Activated gamma-delta T cell (primary cell): ENCODE results near the gene BICDL2.
"Not testable (repeated sequence)": the region's sequence is repeated elsewhere in the genome, so short reads cannot be mapped to it uniquely, and the experiment has no call there.

Experiments used
- DNase-seq: peaks from one replicate; lab custom pipeline; 2025; lab: John Stamatoyannopoulos, UW
- total RNA-seq, 2 donors: gene quantifications; one replicate each; lab custom pipeline; 2026; lab: John Stamatoyannopoulos, UW

The BICDL2 gene
- 0.10 to 0.31 reads per million in 2 donors for total RNA-seq

DNA sequence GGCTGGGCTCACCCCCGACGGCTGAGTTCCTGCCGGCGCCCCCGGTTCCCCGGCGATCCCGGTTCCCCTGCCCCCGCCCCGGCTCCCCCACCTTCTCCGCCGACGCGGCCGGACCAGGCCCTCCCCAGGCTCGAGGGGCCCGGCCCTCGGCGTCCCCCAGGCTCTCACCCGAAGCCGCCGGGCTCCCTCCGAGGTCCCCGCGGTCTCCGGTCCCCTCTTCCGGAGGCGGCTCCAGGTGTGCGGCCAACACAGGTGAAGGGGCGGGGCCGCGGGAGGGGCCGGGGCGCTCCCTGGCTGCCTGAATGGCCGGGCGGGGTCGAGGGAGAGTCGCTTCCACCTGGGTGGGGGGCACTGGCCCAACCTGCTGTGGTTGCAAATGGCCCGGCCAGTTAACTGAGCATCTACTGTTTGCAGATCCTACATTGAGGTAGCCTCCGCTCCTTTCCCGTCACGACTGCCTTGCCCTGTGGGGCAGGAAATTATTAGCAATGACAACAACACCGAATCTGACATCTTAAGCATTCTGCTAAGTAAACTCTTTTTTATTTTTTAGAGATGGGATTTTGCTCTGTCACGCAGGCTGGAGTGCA, at the start of gene BICDL2:
Gene BICDL2, minus strand, starts transcription at position 219 of the 590 bp plus-strand sequence. CDS start 1,448 bp downstream, outside the sequence.
- no peak for DNase-seq

DNA sequence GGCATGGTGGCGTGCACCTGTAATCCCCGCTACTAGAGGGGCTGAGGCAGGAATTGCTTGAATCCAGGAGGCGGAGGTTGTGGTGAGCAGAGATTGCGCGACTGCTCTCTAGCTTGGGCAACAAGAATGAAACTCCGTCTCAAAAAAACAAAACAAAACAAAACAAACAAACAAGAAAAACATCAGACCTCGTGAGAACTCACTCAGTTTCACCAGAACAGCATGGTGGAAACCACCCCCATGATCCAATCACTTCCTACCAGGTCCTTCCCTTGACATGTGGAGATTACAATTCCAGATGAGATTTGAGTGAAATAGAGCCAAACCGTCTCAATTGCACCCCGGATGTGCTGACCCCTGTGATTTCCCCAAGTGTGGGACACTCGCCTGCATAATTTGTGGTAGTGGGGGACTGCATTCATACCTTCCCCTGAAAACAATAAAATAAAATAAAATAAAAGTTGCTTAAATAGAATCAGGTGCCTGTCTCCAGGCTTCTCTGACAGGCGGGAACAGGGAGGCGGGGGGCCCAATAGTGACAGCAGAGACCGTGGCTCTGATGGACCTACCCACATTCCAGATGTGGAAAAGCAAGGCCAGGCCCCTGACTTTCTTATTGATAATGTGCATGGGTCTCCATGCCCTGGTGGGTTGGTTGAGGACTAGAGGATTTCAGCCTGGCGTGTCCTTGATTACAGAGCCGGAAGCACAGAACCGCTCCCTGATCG, 49.3 kb upstream of the BICDL2 start:
- no peak for DNase-seq

DNA sequence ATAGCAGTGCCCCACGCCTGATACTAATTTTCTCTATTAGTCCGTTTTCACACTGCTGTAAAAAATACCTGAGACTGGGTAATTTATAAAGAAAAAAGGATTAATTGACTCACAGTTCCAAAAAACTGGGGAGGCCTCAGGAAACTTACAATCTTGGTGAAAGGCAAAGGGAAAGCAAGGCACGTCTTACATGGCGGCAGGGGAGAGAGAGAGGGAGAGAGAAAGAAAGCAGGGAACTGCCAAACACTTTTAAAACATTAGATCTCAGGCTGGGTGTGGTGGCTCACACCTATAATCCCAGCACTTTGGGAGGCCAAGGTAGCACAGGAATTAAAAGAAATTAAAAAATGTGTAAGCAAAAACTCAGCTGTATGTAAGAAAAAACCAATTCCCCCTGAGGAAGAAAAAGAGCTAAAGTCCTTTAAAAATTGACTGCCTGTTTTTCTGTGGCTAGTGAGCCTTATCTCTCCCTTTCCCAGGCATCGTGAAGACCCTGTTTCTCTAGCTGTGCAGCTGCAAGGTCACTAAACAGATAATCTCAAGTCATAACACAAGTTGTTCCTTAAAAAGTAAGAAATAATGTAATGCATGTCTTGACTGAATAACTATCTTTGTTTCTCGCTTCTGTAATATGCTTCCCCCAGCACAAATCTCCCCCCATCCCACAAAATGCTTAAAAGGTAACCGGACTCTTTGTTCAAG, 48.4 kb upstream of the BICDL2 start:
- DNase-seq = no peak

DNA sequence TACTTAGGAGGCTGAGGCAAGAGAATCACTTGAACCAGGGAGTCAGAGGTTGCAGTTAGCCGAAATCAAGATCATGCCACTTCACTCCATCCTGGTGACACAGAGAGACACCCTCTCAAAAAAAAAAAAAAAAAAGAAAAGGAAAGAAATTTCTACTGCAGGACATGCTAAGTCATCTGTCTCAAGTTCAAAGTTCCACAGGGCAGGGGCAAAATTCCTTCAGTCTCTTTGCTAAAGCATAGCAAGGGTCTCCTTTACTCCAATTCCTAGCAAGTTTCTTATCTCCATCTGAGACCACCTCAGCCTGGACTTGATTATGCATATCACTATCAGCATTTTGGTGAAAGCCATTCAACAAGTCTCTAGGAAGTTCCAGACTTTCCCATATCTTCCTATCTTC, 47.7 kb upstream of the BICDL2 start:
- DNase-seq = no peak

DNA sequence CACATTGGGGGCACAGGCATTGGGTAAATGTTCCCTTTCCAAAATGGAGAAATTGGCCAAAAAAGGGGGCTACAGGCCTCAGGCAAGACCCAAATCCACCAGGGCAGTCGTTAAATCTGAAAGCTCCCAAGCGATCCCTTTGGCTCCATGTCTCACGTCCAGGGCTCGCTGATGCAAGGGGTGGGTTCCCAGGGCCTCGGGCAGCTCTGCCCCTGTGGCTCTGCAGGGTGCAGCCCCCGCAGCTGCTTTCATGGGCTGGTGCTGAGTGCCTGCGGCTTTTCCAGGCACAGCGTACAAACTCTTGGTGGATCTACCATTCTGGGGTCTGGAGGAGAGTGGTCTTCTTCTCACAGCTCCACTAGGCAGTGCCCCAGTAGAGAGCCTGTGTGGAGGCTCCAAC, 46.7 kb upstream of the BICDL2 start:
- not testable (repeated sequence) for DNase-seq

- not testable (repeated sequence) for DNase-seq
Measured at GRCh38 chr16:3081957-3082356, 45.2 kb upstream of the BICDL2 start.

DNA sequence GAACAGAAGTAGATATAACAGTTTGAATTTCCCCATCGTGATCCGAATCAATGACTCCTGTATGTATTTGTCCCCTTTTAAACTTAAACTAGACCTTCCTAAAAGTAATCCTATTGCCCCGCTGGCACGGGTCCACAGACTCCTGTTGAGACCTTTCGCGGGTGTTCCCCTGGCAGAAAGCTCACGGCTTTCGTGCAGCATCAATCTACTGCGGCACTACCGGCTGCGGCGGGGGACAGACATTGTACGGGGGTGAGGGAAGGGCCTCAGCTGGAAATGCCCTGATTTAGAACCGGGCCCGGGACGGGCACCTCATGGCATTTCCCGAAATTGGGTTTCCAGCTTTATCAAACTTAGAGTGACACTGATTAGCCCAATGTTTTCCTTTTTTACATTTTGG, 43.3 kb upstream of the BICDL2 start:
- DNase-seq = no peak

DNA sequence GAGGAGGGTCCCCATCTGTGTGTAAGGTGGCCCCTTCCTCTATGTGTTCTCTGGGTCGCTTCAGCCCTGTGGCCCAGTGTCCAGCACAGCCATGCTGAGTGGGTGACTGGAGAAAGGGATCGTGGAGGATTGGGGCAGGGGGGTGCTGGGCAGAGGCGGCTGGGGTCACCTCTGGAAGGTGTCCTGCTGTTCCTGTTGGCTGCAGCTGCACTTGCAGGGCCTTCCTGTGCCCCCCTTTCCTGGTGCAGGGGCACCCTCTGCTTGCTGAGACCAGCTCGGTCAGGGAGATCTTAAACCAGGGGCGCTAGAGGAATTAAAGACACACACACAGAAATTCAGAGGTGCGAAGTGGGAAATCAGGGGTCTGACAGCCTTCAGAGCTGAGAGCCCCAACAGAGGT, 39.8 kb upstream of the BICDL2 start:
- no peak for DNase-seq

GRCh38 chr16:3075946-3076345, 39.2 kb upstream of the BICDL2 start:
- not testable (repeated sequence) for DNase-seq

DNA sequence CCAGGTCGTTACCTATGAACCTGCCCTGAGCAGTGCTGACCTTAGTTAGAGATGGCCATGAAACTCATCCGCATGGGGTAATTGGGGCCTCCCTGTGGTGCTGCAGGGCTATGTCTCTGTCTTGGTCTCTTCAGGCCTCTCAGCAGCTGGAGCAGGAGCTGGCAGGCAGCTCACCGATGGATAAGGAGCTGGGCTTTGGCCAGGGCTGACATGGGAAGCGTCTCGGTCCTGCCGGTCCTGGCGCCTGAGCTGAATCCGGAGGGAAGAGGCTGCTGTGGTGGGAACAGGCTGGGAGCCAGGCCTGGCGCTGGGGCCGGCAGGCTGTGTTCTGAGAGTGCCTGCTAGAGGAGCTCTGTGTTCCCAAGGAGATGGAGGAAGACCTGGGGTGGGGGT, 38.8 kb upstream of the BICDL2 start:
- no peak for DNase-seq

DNA sequence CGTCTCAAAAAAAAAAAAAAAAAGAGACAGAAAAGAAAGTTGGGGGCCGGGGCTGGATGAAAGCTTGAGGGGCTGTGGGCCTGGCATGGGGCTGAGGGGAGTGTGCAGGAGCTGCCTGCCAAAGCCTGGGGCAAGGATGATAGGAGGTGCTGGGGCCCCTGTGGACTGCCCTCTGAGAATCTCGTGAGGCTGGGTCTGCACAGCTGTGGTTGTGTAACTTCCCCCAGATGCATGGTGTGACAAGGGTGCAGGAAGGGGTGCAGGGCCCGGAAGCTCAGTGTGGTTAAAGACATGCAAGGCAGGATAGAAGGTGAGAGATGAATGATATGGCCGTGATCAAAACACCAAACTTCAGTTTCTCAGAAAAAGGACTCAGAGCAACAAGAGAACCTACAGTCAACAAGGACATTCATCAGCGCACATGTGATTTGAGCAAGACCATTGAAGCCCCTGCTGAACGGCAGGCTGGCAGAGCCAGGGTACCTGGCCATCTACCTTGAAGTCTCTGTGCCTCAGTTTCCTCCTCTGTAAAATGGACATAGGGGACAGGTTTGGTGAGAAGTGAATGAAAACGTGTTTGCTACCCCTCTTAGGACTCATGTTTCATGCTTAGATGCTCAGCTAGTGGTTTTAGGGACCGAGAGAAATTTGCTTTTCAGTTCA, 38.2 kb upstream of the BICDL2 start:
- DNase-seq = no peak

GRCh38 chr16:3073448-3073847, 36.7 kb upstream of the BICDL2 start:
- no peak for DNase-seq

DNA sequence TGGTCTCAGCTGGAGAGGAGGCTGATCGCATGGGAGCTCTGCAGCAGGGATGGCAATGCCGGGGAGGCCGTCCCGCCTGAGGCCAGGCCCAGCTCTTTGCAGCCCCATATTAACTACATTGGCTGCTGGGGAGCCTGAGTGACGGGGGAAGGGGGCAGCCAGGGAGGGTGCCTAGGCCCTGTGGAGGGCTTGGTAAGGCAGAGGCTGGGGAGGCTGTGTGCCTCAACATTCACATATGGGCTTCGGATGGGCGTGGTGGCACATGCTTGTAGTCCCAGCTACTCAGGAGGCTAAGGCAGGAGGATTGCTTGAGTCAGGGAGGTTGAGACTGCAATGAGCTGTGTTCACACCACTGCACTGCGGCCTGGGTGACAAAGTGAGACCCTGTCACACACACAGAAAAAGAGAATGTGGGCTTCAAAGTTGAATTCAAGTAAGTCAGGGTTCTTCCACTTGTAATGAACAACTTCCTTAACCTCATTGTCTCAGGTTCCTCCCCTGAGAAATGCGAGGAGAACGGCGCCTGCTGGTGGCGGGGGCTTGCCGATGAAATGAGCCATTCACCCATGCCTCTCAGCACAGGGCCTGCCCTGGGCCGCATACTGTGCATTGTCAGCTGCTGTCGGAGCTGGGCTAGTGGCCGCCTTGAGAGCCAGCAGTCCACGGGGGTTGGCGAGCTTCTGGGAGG, 36.0 kb upstream of the BICDL2 start:
- not testable (repeated sequence) for DNase-seq

DNA sequence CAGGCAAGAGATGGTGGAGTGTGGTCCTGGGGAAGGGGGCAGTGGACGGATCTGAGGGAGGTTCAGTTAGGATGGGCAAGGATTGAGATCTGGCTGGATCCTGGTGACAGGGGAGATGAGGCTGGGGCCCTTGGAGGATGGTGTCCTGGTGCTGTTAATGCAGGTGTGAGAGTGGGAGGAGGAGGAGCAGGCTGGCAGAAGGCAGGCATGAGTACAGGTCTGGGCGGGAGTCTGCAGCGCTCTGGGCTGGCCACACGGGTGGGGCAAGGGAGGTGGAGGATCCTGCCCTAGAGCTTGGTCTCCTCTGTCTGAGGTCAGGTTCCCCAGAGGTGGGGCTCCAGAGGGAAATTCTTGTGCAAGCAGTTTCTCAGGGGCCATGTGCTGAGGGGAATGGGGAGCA, 35.4 kb upstream of the BICDL2 start:
- DNase-seq = not testable (repeated sequence)

DNA sequence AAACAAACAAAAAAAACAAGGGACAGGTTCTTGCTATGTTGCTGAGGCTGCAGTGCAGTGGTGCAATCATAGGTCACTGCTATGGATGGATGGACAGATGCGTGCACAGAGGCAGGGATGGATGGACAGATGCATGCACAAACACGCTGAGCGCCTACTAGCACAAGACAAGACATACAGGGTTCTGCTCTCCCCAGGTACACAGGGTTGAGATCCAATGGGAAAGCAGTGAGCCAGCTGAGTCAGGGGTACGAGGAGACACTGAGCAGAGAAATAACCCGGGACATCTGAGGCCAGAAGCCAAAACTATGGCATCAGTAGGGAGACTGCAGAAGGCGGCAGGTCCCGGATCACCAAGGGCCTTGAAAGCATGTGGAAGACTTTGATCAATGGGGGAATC, 34.9 kb upstream of the BICDL2 start:
- no peak for DNase-seq

- no peak for DNase-seq
Measured at GRCh38 chr16:3070608-3071111, 33.9 kb upstream of the BICDL2 start.

- DNase-seq = not testable (repeated sequence)
Measured at GRCh38 chr16:3069146-3069545, 32.4 kb upstream of the BICDL2 start.

GRCh38 chr16:3068487-3068886, 31.7 kb upstream of the BICDL2 start:
- no peak for DNase-seq

GRCh38 chr16:3066440-3066748, 29.6 kb upstream of the BICDL2 start:
- DNase-seq = no peak

DNA sequence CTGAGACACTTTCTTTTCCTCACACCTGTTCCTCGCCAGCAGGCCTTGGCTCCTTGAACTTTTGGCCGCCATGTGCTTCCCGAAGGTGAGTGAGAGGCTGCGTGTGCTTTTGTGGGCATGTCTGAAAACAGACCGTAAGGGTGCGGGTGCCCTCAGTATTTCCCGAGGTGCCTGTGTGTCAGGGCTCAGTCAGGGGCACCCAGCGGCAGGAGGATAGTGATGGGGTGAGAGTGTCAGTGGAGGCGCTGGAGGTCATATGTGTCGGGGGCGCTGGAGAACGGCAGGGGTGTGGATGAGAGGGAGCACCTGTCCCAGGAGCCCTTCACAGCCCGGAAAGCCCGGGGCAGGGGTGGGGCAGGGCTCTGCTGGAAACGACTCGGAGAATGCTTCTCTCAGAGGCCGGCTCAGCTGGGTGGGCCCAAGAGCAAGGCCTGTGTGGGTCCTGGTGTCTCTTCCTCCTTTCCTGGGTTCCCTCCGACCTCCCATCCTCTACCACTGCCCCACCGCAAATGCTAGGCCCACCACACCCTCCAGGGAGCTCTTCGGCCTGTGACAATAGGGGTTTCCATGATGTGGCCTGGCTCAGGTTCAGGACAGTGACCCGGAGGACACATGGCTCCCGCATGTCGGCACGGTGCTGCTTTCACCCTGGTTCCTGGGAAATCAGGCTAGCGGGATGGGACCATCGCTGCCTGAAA, 29.1 kb upstream of the BICDL2 start:
- no peak for DNase-seq

GRCh38 chr16:3065069-3065741, 28.5 kb upstream of the BICDL2 start, which contains the start of gene IL32:
IL32 (plus strand) TSS chr16:3065640; CDS start chr16:3065812, 172 bp downstream.
- no peak for DNase-seq
